Panc1 (cell line): ENCODE data around the gene MRPL55.

Experiments
- POLR2AphosphoS5 ChIP-seq: IDR thresholded peaks from 2 replicates; pipeline ENCODE4 v1.6.1; 2012; ENCODE audit warnings: mild to moderate bottlenecking, low read depth, low read length, moderate library complexity
- SIN3A ChIP-seq: IDR thresholded peaks from 2 replicates; pipeline ENCODE4 v1.6.1; 2012; ENCODE audit warnings: low read depth, mild to moderate bottlenecking, low read length, moderate library complexity, borderline replicate concordance; ENCODE audit not compliant: insufficient read depth
- TCF7L2 ChIP-seq: IDR thresholded peaks from 2 replicates; pipeline ENCODE4 v1.6.1; 2011; ENCODE audit warnings: mild to moderate bottlenecking, low read depth, low read length, inconsistent platforms
- TF ChIP-seq, protein P1 (sequence below): fragments of 450-650 bp; IDR thresholded peaks from 2 replicates; pipeline ENCODE4 v1.5.1; 2017; ENCODE audit warnings: mild to moderate bottlenecking
- TF ChIP-seq, protein P2 (sequence below), 2 experiments: IDR thresholded peaks; 2 replicates each; pipeline ENCODE4 v1.6.1; 2011 to 2012; ENCODE audit warnings: low read depth in 2 of 2, control low read depth in 1 of 2, low read length in 1 of 2, mild to moderate bottlenecking in 1 of 2, moderate library complexity in 1 of 2; ENCODE audit not compliant: insufficient read depth in 1 of 2

DNA sequence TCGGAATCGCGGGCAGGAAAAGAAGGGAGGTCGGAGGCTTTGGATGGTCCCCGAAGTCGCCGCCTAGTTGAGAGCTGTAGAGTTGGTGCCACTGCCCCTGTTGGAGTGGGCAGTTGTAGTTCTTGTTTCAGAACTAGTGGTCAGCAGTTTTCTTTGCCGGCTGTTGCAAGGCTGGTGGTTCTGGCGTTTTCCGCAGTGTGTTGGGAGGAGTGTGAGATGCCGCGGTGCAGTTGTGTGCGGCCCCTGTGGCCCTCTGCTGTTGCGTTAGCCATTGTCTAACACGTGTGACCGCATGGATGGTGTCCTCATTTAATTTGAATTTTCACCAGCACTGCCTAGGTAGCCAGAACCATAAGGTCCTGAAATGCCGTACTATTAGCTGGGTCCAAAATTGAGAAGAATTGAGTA lies 25.2 kb downstream of the MRPL55 start:
- TF ChIP-seq, protein P1, sequence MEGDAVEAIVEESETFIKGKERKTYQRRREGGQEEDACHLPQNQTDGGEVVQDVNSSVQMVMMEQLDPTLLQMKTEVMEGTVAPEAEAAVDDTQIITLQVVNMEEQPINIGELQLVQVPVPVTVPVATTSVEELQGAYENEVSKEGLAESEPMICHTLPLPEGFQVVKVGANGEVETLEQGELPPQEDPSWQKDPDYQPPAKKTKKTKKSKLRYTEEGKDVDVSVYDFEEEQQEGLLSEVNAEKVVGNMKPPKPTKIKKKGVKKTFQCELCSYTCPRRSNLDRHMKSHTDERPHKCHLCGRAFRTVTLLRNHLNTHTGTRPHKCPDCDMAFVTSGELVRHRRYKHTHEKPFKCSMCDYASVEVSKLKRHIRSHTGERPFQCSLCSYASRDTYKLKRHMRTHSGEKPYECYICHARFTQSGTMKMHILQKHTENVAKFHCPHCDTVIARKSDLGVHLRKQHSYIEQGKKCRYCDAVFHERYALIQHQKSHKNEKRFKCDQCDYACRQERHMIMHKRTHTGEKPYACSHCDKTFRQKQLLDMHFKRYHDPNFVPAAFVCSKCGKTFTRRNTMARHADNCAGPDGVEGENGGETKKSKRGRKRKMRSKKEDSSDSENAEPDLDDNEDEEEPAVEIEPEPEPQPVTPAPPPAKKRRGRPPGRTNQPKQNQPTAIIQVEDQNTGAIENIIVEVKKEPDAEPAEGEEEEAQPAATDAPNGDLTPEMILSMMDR: no peak
- TF ChIP-seq POLR2AphosphoS5 (no peak), TCF7L2 (no peak), SIN3A (0 out of 2 replicates have a peak, but pooled peaks have one; percentile 36)
- TF ChIP-seq, protein P2, sequence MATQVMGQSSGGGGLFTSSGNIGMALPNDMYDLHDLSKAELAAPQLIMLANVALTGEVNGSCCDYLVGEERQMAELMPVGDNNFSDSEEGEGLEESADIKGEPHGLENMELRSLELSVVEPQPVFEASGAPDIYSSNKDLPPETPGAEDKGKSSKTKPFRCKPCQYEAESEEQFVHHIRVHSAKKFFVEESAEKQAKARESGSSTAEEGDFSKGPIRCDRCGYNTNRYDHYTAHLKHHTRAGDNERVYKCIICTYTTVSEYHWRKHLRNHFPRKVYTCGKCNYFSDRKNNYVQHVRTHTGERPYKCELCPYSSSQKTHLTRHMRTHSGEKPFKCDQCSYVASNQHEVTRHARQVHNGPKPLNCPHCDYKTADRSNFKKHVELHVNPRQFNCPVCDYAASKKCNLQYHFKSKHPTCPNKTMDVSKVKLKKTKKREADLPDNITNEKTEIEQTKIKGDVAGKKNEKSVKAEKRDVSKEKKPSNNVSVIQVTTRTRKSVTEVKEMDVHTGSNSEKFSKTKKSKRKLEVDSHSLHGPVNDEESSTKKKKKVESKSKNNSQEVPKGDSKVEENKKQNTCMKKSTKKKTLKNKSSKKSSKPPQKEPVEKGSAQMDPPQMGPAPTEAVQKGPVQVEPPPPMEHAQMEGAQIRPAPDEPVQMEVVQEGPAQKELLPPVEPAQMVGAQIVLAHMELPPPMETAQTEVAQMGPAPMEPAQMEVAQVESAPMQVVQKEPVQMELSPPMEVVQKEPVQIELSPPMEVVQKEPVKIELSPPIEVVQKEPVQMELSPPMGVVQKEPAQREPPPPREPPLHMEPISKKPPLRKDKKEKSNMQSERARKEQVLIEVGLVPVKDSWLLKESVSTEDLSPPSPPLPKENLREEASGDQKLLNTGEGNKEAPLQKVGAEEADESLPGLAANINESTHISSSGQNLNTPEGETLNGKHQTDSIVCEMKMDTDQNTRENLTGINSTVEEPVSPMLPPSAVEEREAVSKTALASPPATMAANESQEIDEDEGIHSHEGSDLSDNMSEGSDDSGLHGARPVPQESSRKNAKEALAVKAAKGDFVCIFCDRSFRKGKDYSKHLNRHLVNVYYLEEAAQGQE (IDR thresholded peaks at IDR 0.05; ENCODE audit: insufficient read depth in 1 of 2, low read depth in 2 of 2, low read length in 1 of 2): no peak
